H9 (cell line): ENCODE results near the gene SAMM50. TPM values are rescaled to one million over a fixed set of nuclear protein-coding genes. Genes with fewer than 3 reads are reported as not detected.

Experiments
- DNase-seq: peaks from one replicate; pipeline ENCODE4 v3.0.0-alpha.2; 2017
- H2AFZ ChIP-seq: one replicate; pipeline ENCODE4 v1.6.1; 2013; ENCODE audit warnings: mild to moderate bottlenecking, low read length, control low read depth, moderate library complexity
- H2AK5ac ChIP-seq: 2 replicates; pipeline ENCODE4 v1.6.1; 2013; ENCODE audit warnings: low read length, control low read depth, mixed read lengths; ENCODE audit not compliant: insufficient read length
- H2BK120ac ChIP-seq: one replicate; pipeline ENCODE4 v1.6.1; 2013; ENCODE audit warnings: low read depth, mild to moderate bottlenecking, low read length, control low read depth, inconsistent platforms; ENCODE audit not compliant: poor library complexity, severe bottlenecking
- H2BK12ac ChIP-seq: 2 replicates; pipeline ENCODE4 v1.6.1; 2013; ENCODE audit warnings: low read length, control low read depth, mixed read lengths, low read depth; ENCODE audit not compliant: insufficient read length
- H2BK15ac ChIP-seq: 2 replicates; pipeline ENCODE4 v1.6.1; 2013; ENCODE audit warnings: low read depth, low read length, control low read depth
- H2BK20ac ChIP-seq: one replicate; pipeline ENCODE4 v1.6.1; 2013; ENCODE audit warnings: low read depth, mild to moderate bottlenecking, low read length, control low read depth, inconsistent platforms; ENCODE audit not compliant: poor library complexity, severe bottlenecking
- H2BK5ac ChIP-seq: 2 replicates; pipeline ENCODE4 v1.6.1; 2013; ENCODE audit warnings: low read length, control low read depth, mixed read lengths; ENCODE audit not compliant: insufficient read length
- H3K14ac ChIP-seq: 2 replicates; pipeline ENCODE4 v1.6.1; 2013; ENCODE audit warnings: low read length, control low read depth; ENCODE audit not compliant: insufficient read depth
- H3K18ac ChIP-seq: 2 replicates; pipeline ENCODE4 v1.6.1; 2013; ENCODE audit warnings: low read depth, mild to moderate bottlenecking, mixed read lengths, low read length, control low read depth; ENCODE audit not compliant: insufficient read length
- H3K23ac ChIP-seq: 2 replicates; pipeline ENCODE4 v1.6.1; 2013; ENCODE audit warnings: low read length, control low read depth, mixed read lengths, low read depth; ENCODE audit not compliant: insufficient read length
- H3K23me2 ChIP-seq: 2 replicates; pipeline ENCODE4 v1.6.1; 2013; ENCODE audit warnings: low read depth, mild to moderate bottlenecking, mixed read lengths, low read length, control low read depth; ENCODE audit not compliant: insufficient read length, poor library complexity, severe bottlenecking
- H3K27ac ChIP-seq: 2 replicates; pipeline ENCODE4 v1.5.1; 2013; ENCODE audit warnings: low read length, control low read depth, mixed read lengths, low read depth; ENCODE audit not compliant: insufficient read length
- H3K27me3 ChIP-seq: 2 replicates; pipeline ENCODE4 v1.6.1; 2013; ENCODE audit warnings: low read length, control low read depth, inconsistent platforms; ENCODE audit not compliant: insufficient read depth
- H3K4ac ChIP-seq: 2 replicates; pipeline ENCODE4 v1.6.1; 2013; ENCODE audit warnings: low read depth, mild to moderate bottlenecking, control low read depth, inconsistent platforms, low read length, moderate library complexity
- H3K4me1 ChIP-seq: 2 replicates; pipeline ENCODE4 v1.6.1; 2013; ENCODE audit warnings: low read length, control low read depth, inconsistent platforms; ENCODE audit not compliant: insufficient read depth
- H3K4me2 ChIP-seq: 2 replicates; pipeline ENCODE4 v1.6.1; 2013; ENCODE audit warnings: low read length, control low read depth, mixed read lengths; ENCODE audit not compliant: insufficient read length, insufficient read depth
- H3K56ac ChIP-seq: 2 replicates; pipeline ENCODE4 v1.6.1; 2013; ENCODE audit warnings: low read depth, mild to moderate bottlenecking, mixed read lengths, low read length, control low read depth; ENCODE audit not compliant: insufficient read length
- H3K79me1 ChIP-seq: 2 replicates; pipeline ENCODE4 v1.6.1; 2013; ENCODE audit warnings: low read depth, mild to moderate bottlenecking, moderate library complexity, low read length, control low read depth, inconsistent platforms; ENCODE audit not compliant: insufficient read depth, poor library complexity, severe bottlenecking
- H3K79me2 ChIP-seq: 2 replicates; pipeline ENCODE4 v1.6.1; 2013; ENCODE audit warnings: low read length, control low read depth, inconsistent platforms; ENCODE audit not compliant: insufficient read depth
- H3K9ac ChIP-seq: 2 replicates; pipeline ENCODE4 v1.6.1; 2013; ENCODE audit warnings: low read length, control low read depth, mixed read lengths; ENCODE audit not compliant: insufficient read length; ENCODE audit errors: extremely low read depth
- H3K9me3 ChIP-seq: one replicate; pipeline ENCODE4 v1.6.1; 2013; ENCODE audit warnings: low read depth, low read length, inconsistent platforms; ENCODE audit not compliant: control insufficient read depth
- H3T11ph ChIP-seq: one replicate; pipeline ENCODE4 v1.6.1; 2013; ENCODE audit warnings: mild to moderate bottlenecking, low read length, control low read depth, inconsistent platforms
- H4K20me1 ChIP-seq: one replicate; pipeline ENCODE4 v1.6.1; 2013; ENCODE audit not compliant: control insufficient read depth, insufficient read length, insufficient read depth
- H4K5ac ChIP-seq: 2 replicates; pipeline ENCODE4 v1.6.1; 2013; ENCODE audit warnings: low read depth, mild to moderate bottlenecking, mixed read lengths, low read length, control low read depth; ENCODE audit not compliant: insufficient read length
- H4K8ac ChIP-seq: replicated peaks from 2 replicates; pipeline ENCODE4 v1.6.1; 2013; ENCODE audit warnings: low read length, control low read depth, mixed read lengths, low read depth; ENCODE audit not compliant: insufficient read length
- H4K91ac ChIP-seq: 2 replicates; pipeline ENCODE4 v1.6.1; 2013; ENCODE audit warnings: low read depth, mild to moderate bottlenecking, moderate library complexity, mixed read lengths, low read length, control low read depth; ENCODE audit not compliant: insufficient read length
- H3K27ac Mint-ChIP-seq, 3 experiments: 2 replicates in 2 of 3; 3 replicates in 1 of 3; pipeline ENCODE4 v1.8.0; 2020 to 2021; ENCODE audit warnings: mixed read lengths in 3 of 3, mild to moderate bottlenecking in 1 of 3, moderate library complexity in 1 of 3
- H3K27me3 Mint-ChIP-seq: 2 replicates; pipeline ENCODE4 v1.8.0; 2021; ENCODE audit warnings: low read depth, mild to moderate bottlenecking, moderate library complexity, mixed read lengths
- H3K36me3 Mint-ChIP-seq, 3 experiments: 2 replicates in 2 of 3; 3 replicates in 1 of 3; pipeline ENCODE4 v1.8.0; 2020 to 2021; ENCODE audit warnings: low read depth in 3 of 3, mixed read lengths in 3 of 3; ENCODE audit not compliant: insufficient read depth in 1 of 3
- H3K4me1 Mint-ChIP-seq, 2 experiments: 2 replicates each; pipeline ENCODE4 v1.8.0; 2020; ENCODE audit warnings: mixed read lengths in 2 of 2
- H3K4me3 Mint-ChIP-seq, 2 experiments: 2 replicates in 1 of 2; 3 replicates in 1 of 2; pipeline ENCODE4 v1.8.0; 2020 to 2021; ENCODE audit warnings: mild to moderate bottlenecking in 2 of 2, mixed read lengths in 2 of 2, moderate library complexity in 1 of 2
- H3K9me3 Mint-ChIP-seq, 2 experiments: 2 replicates in 1 of 2; 3 replicates in 1 of 2; pipeline ENCODE4 v1.8.0; 2020; ENCODE audit warnings: mild to moderate bottlenecking in 2 of 2, mixed read lengths in 2 of 2, moderate library complexity in 1 of 2
- WGBS: extraction: QIAGEN DNeasy Blood & Tissue Kit; methylation state at CpG from one replicate; pipeline ENCODE4 v1.1.7; 2013; ENCODE audit warnings: missing lambda C conversion rate, low lambda C conversion rate, mixed read lengths; ENCODE audit not compliant: insufficient read length; ENCODE audit errors: extremely low coverage; 5-methylcytosine and 5-hydroxymethylcytosine counted together
- total RNA-seq: library from RNA; stranded (reverse); gene quantifications from 2 replicates; pipeline ENCODE4 v1.2.1, GENCODE V29; 2021
- TF ChIP-seq, protein P1 (sequence below): fragments of 200-600 bp; sonication (generic); conservative IDR thresholded peaks from 3 replicates; pipeline ENCODE4 v1.8.0; 2021; ENCODE audit warnings: antibody characterized with exemption, mild to moderate bottlenecking

Gene SAMM50
- total RNA-seq, 1 experiment from 2014 or later = 57.2 TPM

DNA sequence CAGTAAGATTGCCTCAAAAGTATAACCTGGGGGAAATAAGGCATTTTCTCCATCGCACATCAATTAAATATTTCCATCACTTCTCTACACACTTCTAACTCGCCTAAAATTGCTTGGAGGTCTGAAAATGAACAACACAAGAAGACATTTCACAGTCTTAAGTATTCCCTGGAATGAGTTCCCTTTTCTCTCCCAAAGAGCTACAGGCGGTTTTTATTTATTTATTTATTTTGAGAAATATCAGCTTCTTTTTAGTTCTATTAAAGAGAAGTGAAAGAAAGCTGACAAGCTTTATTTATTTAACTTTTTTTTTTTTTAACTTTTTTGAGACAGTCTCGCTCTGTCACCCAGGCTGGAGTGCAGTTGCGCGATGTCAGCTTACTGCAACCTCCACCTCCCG is 57.3 kb downstream of the SAMM50 start:
- H2BK20ac ChIP-seq = no peak overlapping the region
- H3K9ac ChIP-seq = no peak overlapping the region
- H4K5ac ChIP-seq = no peak overlapping the region
- H3K4me1 ChIP-seq = no peaks in the 10 kb centered on the region; the same call in 1 of the 2 replicates
- no peaks in the 10 kb centered on the region for H3K27me3 ChIP-seq
- no peak overlapping the region for H4K91ac ChIP-seq
- no peak overlapping the region for H3K4ac ChIP-seq
- H3K9me3 Mint-ChIP-seq = no peaks in the 10 kb centered on the region
- H2BK12ac ChIP-seq = no peak overlapping the region
- no peak overlapping the region for H2BK5ac ChIP-seq
- no peak overlapping the region for H3K27ac ChIP-seq
- no peaks in the 10 kb centered on the region for H3K27me3 Mint-ChIP-seq
- TF ChIP-seq, protein P1, sequence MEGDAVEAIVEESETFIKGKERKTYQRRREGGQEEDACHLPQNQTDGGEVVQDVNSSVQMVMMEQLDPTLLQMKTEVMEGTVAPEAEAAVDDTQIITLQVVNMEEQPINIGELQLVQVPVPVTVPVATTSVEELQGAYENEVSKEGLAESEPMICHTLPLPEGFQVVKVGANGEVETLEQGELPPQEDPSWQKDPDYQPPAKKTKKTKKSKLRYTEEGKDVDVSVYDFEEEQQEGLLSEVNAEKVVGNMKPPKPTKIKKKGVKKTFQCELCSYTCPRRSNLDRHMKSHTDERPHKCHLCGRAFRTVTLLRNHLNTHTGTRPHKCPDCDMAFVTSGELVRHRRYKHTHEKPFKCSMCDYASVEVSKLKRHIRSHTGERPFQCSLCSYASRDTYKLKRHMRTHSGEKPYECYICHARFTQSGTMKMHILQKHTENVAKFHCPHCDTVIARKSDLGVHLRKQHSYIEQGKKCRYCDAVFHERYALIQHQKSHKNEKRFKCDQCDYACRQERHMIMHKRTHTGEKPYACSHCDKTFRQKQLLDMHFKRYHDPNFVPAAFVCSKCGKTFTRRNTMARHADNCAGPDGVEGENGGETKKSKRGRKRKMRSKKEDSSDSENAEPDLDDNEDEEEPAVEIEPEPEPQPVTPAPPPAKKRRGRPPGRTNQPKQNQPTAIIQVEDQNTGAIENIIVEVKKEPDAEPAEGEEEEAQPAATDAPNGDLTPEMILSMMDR = no peak
- H3K36me3 Mint-ChIP-seq = no peaks in the 10 kb centered on the region
- H3K23me2 ChIP-seq = no peaks in the 10 kb centered on the region
- WGBS = no CpG with 5 or more reads among the region's 7 CpGs
- no peaks in the 10 kb centered on the region for H3K9me3 ChIP-seq
- H2BK120ac ChIP-seq = no peak overlapping the region
- H4K20me1 ChIP-seq = no peaks in the 10 kb centered on the region
- H3K4me2 ChIP-seq = no peak overlapping the region
- no peak overlapping the region for H3K23ac ChIP-seq
- no peak overlapping the region for H2AK5ac ChIP-seq
- H3K56ac ChIP-seq = no peak overlapping the region
- H3K14ac ChIP-seq = no peak overlapping the region
- H3K18ac ChIP-seq = no peak overlapping the region
- H3K79me1 ChIP-seq = no peaks in the 10 kb centered on the region
- H3K4me1 Mint-ChIP-seq = peaks cover 2 to 3% of the 10 kb centered on the region in 2 experiments; a peak in 1 of 4 replicates
- H3K4me3 Mint-ChIP-seq = no peak overlapping the region
- no peak for DNase-seq
- no peak overlapping the region for H2BK15ac ChIP-seq
- no peak overlapping the region for H3K27ac Mint-ChIP-seq
- H2AFZ ChIP-seq = no peak overlapping the region
- no peaks in the 10 kb centered on the region for H3K79me2 ChIP-seq
- no peak overlapping the region for H3T11ph ChIP-seq
- no peak overlapping the region for H4K8ac ChIP-seq
